Mesendoderm (in vitro differentiated cells): Measurements from ENCODE around the gene FOXP1.

Experiments
- DNase-seq: peaks from one replicate; pipeline ENCODE4 v3.0.0; 2013
- H2AK5ac ChIP-seq: 2 replicates; pipeline ENCODE4 v1.6.1; 2013; ENCODE audit warnings: low read length, inconsistent platforms
- H2BK120ac ChIP-seq: 2 replicates; pipeline ENCODE4 v1.6.1; 2013; ENCODE audit warnings: low read depth, mild to moderate bottlenecking, low read length, moderate library complexity, mixed read lengths
- H2BK15ac ChIP-seq: replicated peaks from 2 replicates; pipeline ENCODE4 v1.6.1; 2013; ENCODE audit warnings: low read depth, mild to moderate bottlenecking, moderate library complexity
- H2BK5ac ChIP-seq: 2 replicates; pipeline ENCODE4 v1.6.1; 2013; ENCODE audit warnings: low read length, inconsistent platforms
- H3K18ac ChIP-seq: 2 replicates; pipeline ENCODE4 v1.6.1; 2013; ENCODE audit warnings: mild to moderate bottlenecking, low read length, mixed read lengths
- H3K23ac ChIP-seq: one replicate; pipeline ENCODE4 v1.6.1; 2013; ENCODE audit warnings: low read length
- H3K27ac ChIP-seq: 2 replicates; pipeline ENCODE4 v1.5.1; 2013; ENCODE audit warnings: low read depth, mild to moderate bottlenecking, inconsistent platforms, low read length, moderate library complexity
- H3K27me3 ChIP-seq: 2 replicates; pipeline ENCODE4 v1.6.1; 2013; ENCODE audit warnings: low read length, control low read depth, mild to moderate bottlenecking, inconsistent platforms; ENCODE audit not compliant: insufficient read depth, poor library complexity
- H3K36me3 ChIP-seq: 2 replicates; pipeline ENCODE4 v1.6.1; 2013; ENCODE audit warnings: low read length, inconsistent platforms; ENCODE audit not compliant: control insufficient read depth, insufficient read depth
- H3K4ac ChIP-seq: one replicate; pipeline ENCODE4 v1.6.1; 2013; ENCODE audit warnings: low read depth, mild to moderate bottlenecking, low read length, moderate library complexity
- H3K4me1 ChIP-seq: 2 replicates; pipeline ENCODE4 v1.6.1; 2013; ENCODE audit warnings: low read depth, low read length, inconsistent platforms; ENCODE audit not compliant: control insufficient read depth
- H3K4me2 ChIP-seq: 2 replicates; pipeline ENCODE4 v1.6.1; 2013; ENCODE audit warnings: low read length
- H3K4me3 ChIP-seq: 2 replicates; pipeline ENCODE4 v1.5.1; 2013; ENCODE audit warnings: mild to moderate bottlenecking, low read length
- H3K56ac ChIP-seq: one replicate; pipeline ENCODE4 v1.6.1; 2013; ENCODE audit warnings: low read length
- H3K79me1 ChIP-seq: 2 replicates; pipeline ENCODE4 v1.6.1; 2013; ENCODE audit warnings: low read length, inconsistent platforms
- H3K79me2 ChIP-seq: 2 replicates; pipeline ENCODE4 v1.6.1; 2013; ENCODE audit warnings: mild to moderate bottlenecking, low read length; ENCODE audit not compliant: control insufficient read depth, insufficient read depth
- H3K9ac ChIP-seq: 2 replicates; pipeline ENCODE4 v1.6.1; 2013; ENCODE audit warnings: low read length, inconsistent platforms
- H4K5ac ChIP-seq: one replicate; pipeline ENCODE4 v1.6.1; 2013; ENCODE audit warnings: low read length
- H4K8ac ChIP-seq: one replicate; pipeline ENCODE4 v1.6.1; 2013; ENCODE audit warnings: low read depth, mild to moderate bottlenecking, control low read depth, low read length, moderate library complexity
- WGBS: extraction: QIAGEN DNeasy Blood & Tissue Kit; methylation state at CpG from one replicate; pipeline ENCODE4 v1.1.7; 2013; ENCODE audit warnings: low lambda C conversion rate, missing lambda C conversion rate; ENCODE audit not compliant: insufficient coverage; ENCODE audit errors: extremely low coverage; 5-methylcytosine and 5-hydroxymethylcytosine counted together

Gene FOXP1

GRCh38 chr3:70996082-70996481 lies 587.4 kb downstream of the FOXP1 start:
- Histone ChIP-seq H3K4me3 (no peak overlapping the region), H2BK5ac (no peak overlapping the region), H2BK15ac (no peak overlapping the region), H3K27ac (no peak overlapping the region), H3K56ac (no peak overlapping the region), H3K4ac (no peak overlapping the region), H4K8ac (no peak overlapping the region), H3K4me2 (no peak overlapping the region), H3K79me2 (no peaks in the 10 kb centered on the region), H2BK120ac (no peak overlapping the region), H4K5ac (no peak overlapping the region), H3K18ac (no peak overlapping the region), H3K79me1 (no peaks in the 10 kb centered on the region), H2AK5ac (no peak overlapping the region), H3K9ac (no peak overlapping the region), H3K4me1 (no peaks in the 10 kb centered on the region), H3K23ac (no peak overlapping the region), H3K36me3 (no peaks in the 10 kb centered on the region), H3K27me3 (no peaks in the 10 kb centered on the region)
- WGBS, result no CpG with 5 or more reads among the region's 7 CpGs
- no peak for DNase-seq

- Histone ChIP-seq H2BK120ac (no peak overlapping the region), H3K27ac (no peak overlapping the region), H3K23ac (no peak overlapping the region), H3K4me3 (no peak overlapping the region), H4K8ac (no peak overlapping the region), H3K4ac (no peak overlapping the region), H3K36me3 (no peaks in the 10 kb centered on the region), H3K56ac (no peak overlapping the region), H3K4me2 (no peak overlapping the region), H3K4me1 (no peaks in the 10 kb centered on the region), H2BK5ac (no peak overlapping the region), H2BK15ac (no peak overlapping the region), H3K79me2 (no peaks in the 10 kb centered on the region), H3K27me3 (no peaks in the 10 kb centered on the region), H4K5ac (no peak overlapping the region), H2AK5ac (no peak overlapping the region), H3K79me1 (no peaks in the 10 kb centered on the region), H3K9ac (no peak overlapping the region), H3K18ac (no peak overlapping the region)
- WGBS, result no CpG with 5 or more reads among the region's 3 CpGs
- no peak for DNase-seq
Observed at GRCh38 chr3:70994644-70995043, 588.9 kb downstream of the FOXP1 start.

GRCh38 chr3:70992562-70993204 lies 590.8 kb downstream of the FOXP1 start:
- no peak overlapping the region for H2BK5ac ChIP-seq
- no peak for DNase-seq
- no peaks in the 10 kb centered on the region for H3K36me3 ChIP-seq
- no peak overlapping the region for H3K27ac ChIP-seq
- H2BK15ac ChIP-seq, result no peak overlapping the region
- no peaks in the 10 kb centered on the region for H3K79me2 ChIP-seq
- no peaks in the 10 kb centered on the region for H3K4me1 ChIP-seq
- no peak overlapping the region for H3K4ac ChIP-seq
- H2BK120ac ChIP-seq, result no peak overlapping the region
- H3K23ac ChIP-seq, result no peak overlapping the region
- H3K9ac ChIP-seq, result no peak overlapping the region
- no peak overlapping the region for H2AK5ac ChIP-seq
- H3K4me3 ChIP-seq, result no peak overlapping the region
- no peaks in the 10 kb centered on the region for H3K27me3 ChIP-seq
- no peaks in the 10 kb centered on the region for H3K79me1 ChIP-seq
- H3K4me2 ChIP-seq, result no peak overlapping the region
- no peak overlapping the region for H3K56ac ChIP-seq
- H3K18ac ChIP-seq, result no peak overlapping the region
- WGBS, result no CpG with 5 or more reads among the region's 11 CpGs
- H4K8ac ChIP-seq, result no peak overlapping the region
- H4K5ac ChIP-seq, result no peak overlapping the region

DNA sequence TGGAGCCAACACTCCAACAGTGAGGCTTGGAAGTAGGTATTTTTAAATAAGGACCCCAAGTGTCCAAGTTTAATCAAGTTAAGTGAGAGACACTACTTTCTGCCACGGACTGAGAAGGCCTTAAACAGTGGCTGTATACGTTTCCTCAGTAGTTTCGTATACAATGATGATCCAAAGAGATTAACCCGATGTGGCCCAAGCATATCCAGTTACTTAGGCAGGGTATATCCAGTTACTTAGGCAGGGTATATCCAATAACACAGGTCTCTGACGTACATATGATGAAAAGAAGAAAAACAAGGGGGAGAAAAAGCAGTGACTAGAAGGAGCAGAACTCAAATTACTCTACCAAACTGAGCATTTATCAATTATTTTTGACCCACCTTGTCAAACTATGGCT lies 591.4 kb downstream of the FOXP1 start:
- H3K18ac ChIP-seq, result no peak overlapping the region
- H4K8ac ChIP-seq, result no peak overlapping the region
- H3K23ac ChIP-seq, result no peak overlapping the region
- H2AK5ac ChIP-seq, result no peak overlapping the region
- H3K36me3 ChIP-seq, result no peaks in the 10 kb centered on the region
- H3K56ac ChIP-seq, result no peak overlapping the region
- no peak overlapping the region for H2BK5ac ChIP-seq
- H3K9ac ChIP-seq, result no peak overlapping the region
- H3K4ac ChIP-seq, result no peak overlapping the region
- no peak overlapping the region for H3K4me3 ChIP-seq
- H3K4me1 ChIP-seq, result no peaks in the 10 kb centered on the region
- H2BK15ac ChIP-seq, result no peak overlapping the region
- H3K4me2 ChIP-seq, result no peak overlapping the region
- H3K27ac ChIP-seq, result no peak overlapping the region
- H2BK120ac ChIP-seq, result no peak overlapping the region
- no peak for DNase-seq
- H3K79me1 ChIP-seq, result no peaks in the 10 kb centered on the region
- H3K27me3 ChIP-seq, result no peaks in the 10 kb centered on the region
- no CpG with 5 or more reads among the region's 5 CpGs for WGBS
- no peaks in the 10 kb centered on the region for H3K79me2 ChIP-seq
- no peak overlapping the region for H4K5ac ChIP-seq

GRCh38 chr3:70990723-70991122 lies 592.8 kb downstream of the FOXP1 start:
- no peak overlapping the region for H3K4me2 ChIP-seq
- H3K18ac ChIP-seq, result no peak overlapping the region
- no peaks in the 10 kb centered on the region for H3K79me2 ChIP-seq
- H3K4me3 ChIP-seq, result no peak overlapping the region
- no peaks in the 10 kb centered on the region for H3K27me3 ChIP-seq
- H4K5ac ChIP-seq, result no peak overlapping the region
- no peak overlapping the region for H3K56ac ChIP-seq
- H2AK5ac ChIP-seq, result no peak overlapping the region
- H3K27ac ChIP-seq, result no peak overlapping the region
- no peaks in the 10 kb centered on the region for H3K4me1 ChIP-seq
- H3K79me1 ChIP-seq, result no peaks in the 10 kb centered on the region
- no peak overlapping the region for H2BK5ac ChIP-seq
- H3K4ac ChIP-seq, result peak overlapping the region; percentile 36
- H3K9ac ChIP-seq, result no peak overlapping the region
- no peak overlapping the region for H4K8ac ChIP-seq
- no CpG with 5 or more reads among the region's 5 CpGs for WGBS
- no peak for DNase-seq
- H3K23ac ChIP-seq, result no peak overlapping the region
- H2BK15ac ChIP-seq, result no peak overlapping the region
- H3K36me3 ChIP-seq, result no peaks in the 10 kb centered on the region
- no peak overlapping the region for H2BK120ac ChIP-seq

- H3K79me2 ChIP-seq, result no peaks in the 10 kb centered on the region
- no peak overlapping the region for H3K56ac ChIP-seq
- no CpG with 5 or more reads among the region's 2 CpGs for WGBS
- H3K4me3 ChIP-seq, result no peak overlapping the region
- H3K79me1 ChIP-seq, result no peaks in the 10 kb centered on the region
- no peak for DNase-seq
- H2BK120ac ChIP-seq, result no peak overlapping the region
- no peak overlapping the region for H3K4ac ChIP-seq
- no peak overlapping the region for H3K27ac ChIP-seq
- H2BK5ac ChIP-seq, result no peak overlapping the region
- no peak overlapping the region for H2BK15ac ChIP-seq
- H3K36me3 ChIP-seq, result no peaks in the 10 kb centered on the region
- no peak overlapping the region for H2AK5ac ChIP-seq
- no peak overlapping the region for H3K9ac ChIP-seq
- no peak overlapping the region for H3K23ac ChIP-seq
- H3K4me2 ChIP-seq, result no peak overlapping the region
- H4K5ac ChIP-seq, result no peak overlapping the region
- no peaks in the 10 kb centered on the region for H3K4me1 ChIP-seq
- H3K18ac ChIP-seq, result no peak overlapping the region
- no peak overlapping the region for H4K8ac ChIP-seq
- no peaks in the 10 kb centered on the region for H3K27me3 ChIP-seq
Observed at GRCh38 chr3:70990185-70990584, 593.3 kb downstream of the FOXP1 start.
